DMS 273 (cell line): ENCODE data around the gene TP53TG3D.
"Not testable (repeated sequence)": the region's sequence is repeated elsewhere in the genome, so short reads cannot be mapped to it uniquely, and the experiment has no call there.

Experiments used
- DNase-seq: peaks from one replicate; lab custom pipeline; 2025; ENCODE audit not compliant: unreplicated experiment; lab: John Stamatoyannopoulos, UW

TP53TG3D gene

GRCh38 chr16:32252986-32253385 lies at the start of gene TP53TG3D:
TSS of gene TP53TG3D (plus strand) at chr16:32253286. CDS start at chr16:32253354, 68 bp downstream.
- DNase-seq: not testable (repeated sequence)

- DNase-seq: not testable (repeated sequence)
Observed at GRCh38 chr16:32253507-32253906, 421 bp downstream of the TP53TG3D start.

- DNase-seq: not testable (repeated sequence)
Observed at GRCh38 chr16:32261526-32261925, 8.4 kb downstream of the TP53TG3D start.

- DNase-seq: not testable (repeated sequence)
Observed at GRCh38 chr16:32263552-32263951, 10.5 kb downstream of the TP53TG3D start.

- not testable (repeated sequence) for DNase-seq
Observed at GRCh38 chr16:32281910-32282309, 28.8 kb downstream of the TP53TG3D start.

GRCh38 chr16:32283024-32283423 lies 29.9 kb downstream of the TP53TG3D start:
- DNase-seq: not testable (repeated sequence)

GRCh38 chr16:32283917-32284495 lies 30.9 kb downstream of the TP53TG3D start:
- not testable (repeated sequence) for DNase-seq

- DNase-seq: not testable (repeated sequence)
Observed at GRCh38 chr16:32284800-32285796, 32.0 kb downstream of the TP53TG3D start.

GRCh38 chr16:32286193-32286592 lies 33.1 kb downstream of the TP53TG3D start:
- not testable (repeated sequence) for DNase-seq

- not testable (repeated sequence) for DNase-seq
Observed at GRCh38 chr16:32287743-32288142, 34.7 kb downstream of the TP53TG3D start.

GRCh38 chr16:32289197-32289596 lies 36.1 kb downstream of the TP53TG3D start:
- DNase-seq: not testable (repeated sequence)

- not testable (repeated sequence) for DNase-seq
Observed at GRCh38 chr16:32302776-32303175, 49.7 kb downstream of the TP53TG3D start.
